AG04449 (cell line): ENCODE data around the gene PAFAH1B2.
A peak's percentile ranks its signal among the peaks of the same experiment; 100 is the strongest.

Source experiments
- CTCF ChIA-PET: fragments of 350-600 bp; formaldehyde crosslinking; extraction: SDS; loops from one replicate; lab custom pipeline; 2021; ENCODE audit warnings: antibody characterized with exemption; lab: Yijun Ruan, JAX
- POLR2A ChIA-PET: fragments of 400-600, 350-600 bp; formaldehyde crosslinking; extraction: SDS; loops from one replicate; lab custom pipeline; 2020; ENCODE audit warnings: antibody characterized with exemption, inconsistent platforms; lab: Yijun Ruan, JAX
- DNase-seq: peaks from one replicate; pipeline ENCODE4 v3.0.0-alpha.2; 2010; ENCODE audit warnings: low read depth, low spot score
- H3K4me3 ChIP-seq: 2 replicates; pipeline ENCODE4 v1.5.1; 2011; ENCODE audit warnings: low read depth, mild to moderate bottlenecking, control low read depth, low read length
- CTCF ChIP-seq: IDR thresholded peaks from one replicate; pipeline ENCODE4 v1.5.1; 2011; ENCODE audit warnings: mild to moderate bottlenecking, moderate library complexity, low read length, control low read depth, inconsistent platforms; ENCODE audit not compliant: insufficient read depth; ENCODE audit errors: missing control alignments

Gene PAFAH1B2

GRCh38 chr11:117143871-117144476, at the start of gene PAFAH1B2:
Gene PAFAH1B2 (plus strand): TSS chr11:117144287. CDS start chr11:117152448, 8,161 bp downstream.
- no peak for DNase-seq
- ChIA-PET POLR2A (interaction anchor here (0.6 to 2.9 kb wide), 9 partner anchors 23 to 353 kb away, joined by 3 to 19 read pairs (median 4); partner anchors contain the start of genes APOA5, SIDT2 and TAGLN), CTCF (interaction anchor here (1.2 to 3.1 kb wide), 5 partner anchors 10 to 307 kb away, joined by 3 to 13 read pairs (median 11); partner anchors contain the start of genes APOA1 and SIDT2)
- H3K4me3 ChIP-seq, result peak within 1 kb of the TSS; percentile 89
- no peak for TF ChIP-seq CTCF

- CTCF ChIA-PET, result interaction anchor here (0.7 to 20.8 kb wide), 7 partner anchors 11 to 303 kb away, joined by 3 to 472 read pairs (median 6); partner anchors contain the start of genes APOA5 and ZPR1
- no peak for DNase-seq
- POLR2A ChIA-PET, result interaction anchor here (0.6 to 1.2 kb wide), 2 partner anchors 215 to 227 kb away, joined by 3 to 4 read pairs; no protein-coding TSS in a partner anchor
Measured at GRCh38 chr11:117094776-117095175, 49.3 kb upstream of the PAFAH1B2 start.

GRCh38 chr11:117095284-117096161, 48.6 kb upstream of the PAFAH1B2 start:
- ChIA-PET POLR2A (interaction anchor here (1.2 kb wide), 1 partner anchor 228 kb away, joined by 4 read pairs; no protein-coding TSS in a partner anchor), CTCF (interaction anchor here (0.9 to 20.8 kb wide), 6 partner anchors 10 to 304 kb away, joined by 3 to 472 read pairs (median 10); partner anchors contain the start of genes APOA5 and ZPR1)
- DNase-seq, result no peak
- TF ChIP-seq CTCF, result no peak
- H3K4me3 ChIP-seq, result peak overlapping the region; percentile 26

More at GRCh38 chr11:117094776-117095175, 49.3 kb upstream of the PAFAH1B2 start:
- H3K4me3 ChIP-seq, result no peak overlapping the region
- TF ChIP-seq CTCF, result no peak

- H3K4me3 ChIP-seq, result peak overlapping the region; percentile 83
- DNase-seq, result no peak
- ChIA-PET POLR2A (interaction anchor here (0.7 to 1.4 kb wide), 3 partner anchors 208 to 309 kb away, joined by 3 to 6 read pairs (median 4); partner anchors contain the start of gene ZPR1), CTCF (interaction anchor here (1.0 to 20.8 kb wide), 9 partner anchors 10 to 305 kb away, joined by 3 to 472 read pairs (median 6); partner anchors contain the start of genes APOA5 and ZPR1)
- no peak for TF ChIP-seq CTCF
Measured at GRCh38 chr11:117096201-117096991, 47.7 kb upstream of the PAFAH1B2 start.

- no peak for TF ChIP-seq CTCF
- DNase-seq, result no peak
- peak overlapping the region; percentile 83 for H3K4me3 ChIP-seq
- POLR2A ChIA-PET, result interaction anchor here (0.7 to 1.4 kb wide), 3 partner anchors 209 to 309 kb away, joined by 3 to 6 read pairs (median 4); partner anchors contain the start of gene ZPR1
- CTCF ChIA-PET, result interaction anchor here (0.8 to 20.8 kb wide), 8 partner anchors 9 to 306 kb away, joined by 3 to 472 read pairs (median 5); partner anchors contain the start of genes APOA5 and ZPR1
Measured at GRCh38 chr11:117097014-117097388, 47.1 kb upstream of the PAFAH1B2 start.
